ENCODE measurements around the gene PIM1. TPM values are rescaled to one million over a fixed set of nuclear protein-coding genes. Genes with fewer than 3 reads are reported as not detected.

The PIM1 gene
- polyA plus RNA-seq, 1 of the 3 experiments (the other 2 are of a cell fraction) = 33.9 TPM

DNA sequence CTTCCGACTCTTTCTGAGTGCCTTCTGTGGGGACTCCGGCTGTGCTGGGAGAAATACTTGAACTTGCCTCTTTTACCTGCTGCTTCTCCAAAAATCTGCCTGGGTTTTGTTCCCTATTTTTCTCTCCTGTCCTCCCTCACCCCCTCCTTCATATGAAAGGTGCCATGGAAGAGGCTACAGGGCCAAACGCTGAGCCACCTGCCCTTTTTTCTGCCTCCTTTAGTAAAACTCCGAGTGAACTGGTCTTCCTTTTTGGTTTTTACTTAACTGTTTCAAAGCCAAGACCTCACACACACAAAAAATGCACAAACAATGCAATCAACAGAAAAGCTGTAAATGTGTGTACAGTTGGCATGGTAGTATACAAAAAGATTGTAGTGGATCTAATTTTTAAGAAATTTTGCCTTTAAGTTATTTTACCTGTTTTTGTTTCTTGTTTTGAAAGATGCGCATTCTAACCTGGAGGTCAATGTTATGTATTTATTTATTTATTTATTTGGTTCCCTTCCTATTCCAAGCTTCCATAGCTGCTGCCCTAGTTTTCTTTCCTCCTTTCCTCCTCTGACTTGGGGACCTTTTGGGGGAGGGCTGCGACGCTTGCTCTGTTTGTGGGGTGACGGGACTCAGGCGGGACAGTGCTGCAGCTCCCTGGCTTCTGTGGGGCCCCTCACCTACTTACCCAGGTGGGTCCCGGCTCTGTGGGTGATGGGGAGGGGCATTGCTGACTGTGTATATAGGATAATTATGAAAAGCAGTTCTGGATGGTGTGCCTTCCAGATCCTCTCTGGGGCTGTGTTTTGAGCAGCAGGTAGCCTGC, 4.8 kb downstream of the PIM1 start:
- TF ChIP-seq POLR2AphosphoS5 (IDR thresholded peaks at IDR 0.05; ENCODE audit: low read depth, low read length) (no peak), NRF1 (IDR thresholded peaks at IDR 0.05; ENCODE audit: low read depth, low read length) (no peak), TCF12 (IDR thresholded peaks at IDR 0.05) (no peak), FOSL2 (IDR thresholded peaks at IDR 0.05; ENCODE audit: borderline replicate concordance, low read depth) (no peak), MEF2A (IDR thresholded peaks at IDR 0.05; ENCODE audit: borderline replicate concordance, low read depth) (no peak), JUND (IDR thresholded peaks at IDR 0.05) (no peak), MXI1 (IDR thresholded peaks at IDR 0.05; ENCODE audit: low read depth, low read length) (no peak), SMC3 (IDR thresholded peaks at IDR 0.05; ENCODE audit: low read depth, low read length) (no peak), RAD21 (IDR thresholded peaks at IDR 0.05; ENCODE audit: low read length) (no peak), NFIC (IDR thresholded peaks at IDR 0.05; ENCODE audit: borderline replicate concordance) (no peak), RCOR1 (IDR thresholded peaks at IDR 0.05; ENCODE audit: low read length) (no peak), RXRA (IDR thresholded peaks at IDR 0.05; ENCODE audit: borderline replicate concordance, low read depth) (no peak), RFX5 (IDR thresholded peaks at IDR 0.05; ENCODE audit: low read length) (no peak), EZH2phosphoT487 (IDR thresholded peaks at IDR 0.05; ENCODE audit: borderline replicate concordance, low read depth) (no peak)
- TF ChIP-seq, protein P1, sequence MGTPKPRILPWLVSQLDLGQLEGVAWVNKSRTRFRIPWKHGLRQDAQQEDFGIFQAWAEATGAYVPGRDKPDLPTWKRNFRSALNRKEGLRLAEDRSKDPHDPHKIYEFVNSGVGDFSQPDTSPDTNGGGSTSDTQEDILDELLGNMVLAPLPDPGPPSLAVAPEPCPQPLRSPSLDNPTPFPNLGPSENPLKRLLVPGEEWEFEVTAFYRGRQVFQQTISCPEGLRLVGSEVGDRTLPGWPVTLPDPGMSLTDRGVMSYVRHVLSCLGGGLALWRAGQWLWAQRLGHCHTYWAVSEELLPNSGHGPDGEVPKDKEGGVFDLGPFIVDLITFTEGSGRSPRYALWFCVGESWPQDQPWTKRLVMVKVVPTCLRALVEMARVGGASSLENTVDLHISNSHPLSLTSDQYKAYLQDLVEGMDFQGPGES (IDR thresholded peaks at IDR 0.05; ENCODE audit: low read depth, low read length) = no peak
- TF ChIP-seq, protein P2, sequence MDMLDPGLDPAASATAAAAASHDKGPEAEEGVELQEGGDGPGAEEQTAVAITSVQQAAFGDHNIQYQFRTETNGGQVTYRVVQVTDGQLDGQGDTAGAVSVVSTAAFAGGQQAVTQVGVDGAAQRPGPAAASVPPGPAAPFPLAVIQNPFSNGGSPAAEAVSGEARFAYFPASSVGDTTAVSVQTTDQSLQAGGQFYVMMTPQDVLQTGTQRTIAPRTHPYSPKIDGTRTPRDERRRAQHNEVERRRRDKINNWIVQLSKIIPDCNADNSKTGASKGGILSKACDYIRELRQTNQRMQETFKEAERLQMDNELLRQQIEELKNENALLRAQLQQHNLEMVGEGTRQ (IDR thresholded peaks at IDR 0.05; ENCODE audit: borderline replicate concordance, low read depth, low read length) = no peak
- TF ChIP-seq, protein P3, sequence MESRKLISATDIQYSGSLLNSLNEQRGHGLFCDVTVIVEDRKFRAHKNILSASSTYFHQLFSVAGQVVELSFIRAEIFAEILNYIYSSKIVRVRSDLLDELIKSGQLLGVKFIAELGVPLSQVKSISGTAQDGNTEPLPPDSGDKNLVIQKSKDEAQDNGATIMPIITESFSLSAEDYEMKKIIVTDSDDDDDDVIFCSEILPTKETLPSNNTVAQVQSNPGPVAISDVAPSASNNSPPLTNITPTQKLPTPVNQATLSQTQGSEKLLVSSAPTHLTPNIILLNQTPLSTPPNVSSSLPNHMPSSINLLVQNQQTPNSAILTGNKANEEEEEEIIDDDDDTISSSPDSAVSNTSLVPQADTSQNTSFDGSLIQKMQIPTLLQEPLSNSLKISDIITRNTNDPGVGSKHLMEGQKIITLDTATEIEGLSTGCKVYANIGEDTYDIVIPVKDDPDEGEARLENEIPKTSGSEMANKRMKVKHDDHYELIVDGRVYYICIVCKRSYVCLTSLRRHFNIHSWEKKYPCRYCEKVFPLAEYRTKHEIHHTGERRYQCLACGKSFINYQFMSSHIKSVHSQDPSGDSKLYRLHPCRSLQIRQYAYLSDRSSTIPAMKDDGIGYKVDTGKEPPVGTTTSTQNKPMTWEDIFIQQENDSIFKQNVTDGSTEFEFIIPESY (IDR thresholded peaks at IDR 0.05; ENCODE audit: borderline replicate concordance, low read depth) = no peak
- TF ChIP-seq, protein P4, sequence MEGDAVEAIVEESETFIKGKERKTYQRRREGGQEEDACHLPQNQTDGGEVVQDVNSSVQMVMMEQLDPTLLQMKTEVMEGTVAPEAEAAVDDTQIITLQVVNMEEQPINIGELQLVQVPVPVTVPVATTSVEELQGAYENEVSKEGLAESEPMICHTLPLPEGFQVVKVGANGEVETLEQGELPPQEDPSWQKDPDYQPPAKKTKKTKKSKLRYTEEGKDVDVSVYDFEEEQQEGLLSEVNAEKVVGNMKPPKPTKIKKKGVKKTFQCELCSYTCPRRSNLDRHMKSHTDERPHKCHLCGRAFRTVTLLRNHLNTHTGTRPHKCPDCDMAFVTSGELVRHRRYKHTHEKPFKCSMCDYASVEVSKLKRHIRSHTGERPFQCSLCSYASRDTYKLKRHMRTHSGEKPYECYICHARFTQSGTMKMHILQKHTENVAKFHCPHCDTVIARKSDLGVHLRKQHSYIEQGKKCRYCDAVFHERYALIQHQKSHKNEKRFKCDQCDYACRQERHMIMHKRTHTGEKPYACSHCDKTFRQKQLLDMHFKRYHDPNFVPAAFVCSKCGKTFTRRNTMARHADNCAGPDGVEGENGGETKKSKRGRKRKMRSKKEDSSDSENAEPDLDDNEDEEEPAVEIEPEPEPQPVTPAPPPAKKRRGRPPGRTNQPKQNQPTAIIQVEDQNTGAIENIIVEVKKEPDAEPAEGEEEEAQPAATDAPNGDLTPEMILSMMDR (IDR thresholded peaks at IDR 0.05) = no peak
- peaks cover 32 to 35% of the 10 kb centered on the region in 2 experiments for H3K36me3 ChIP-seq (replicated peaks in 1 of 2; ENCODE audit: control insufficient read depth in 1 of 2, insufficient read depth in 2 of 2, low read length in 1 of 2)

More for the DNA sequence above, 4.8 kb downstream of the PIM1 start:
- CTCF ChIA-PET = interaction anchor here (0.7 to 15.1 kb wide), 7 partner anchors 12 to 150 kb away, joined by 3 to 490 read pairs (median 4); no protein-coding TSS in a partner anchor
- 89% methylated on average over 10 of the region's 10 CpGs for WGBS (ENCODE audit: low lambda C conversion rate)
- no peaks in the 10 kb centered on the region for H3K9me2 ChIP-seq
- peaks cover 29% of the 10 kb centered on the region for H3K79me2 ChIP-seq (ENCODE audit: insufficient read depth)
- no peak overlapping the region for H3K27ac ChIP-seq (ENCODE audit: low read depth in 2 of 2, low read length in 1 of 2)
- no peaks in the 10 kb centered on the region for H3K9me3 ChIP-seq
- no peak overlapping the region for H3K9ac ChIP-seq
- peaks cover 15% of the 10 kb centered on the region for H3F3A ChIP-seq (replicated peaks; ENCODE audit: insufficient read depth)
- H3K4me3 ChIP-seq (ENCODE audit: low read depth in 2 of 2, low read length in 1 of 2) = no peak overlapping the region
- no peak overlapping the region for H2AFZ ChIP-seq (ENCODE audit: low read depth)
- H3K27me3 ChIP-seq (ENCODE audit: insufficient read depth) = no peaks in the 10 kb centered on the region
- DNase-seq = no peak
- peaks cover 17% of the 10 kb centered on the region for H4K20me1 ChIP-seq (ENCODE audit: insufficient read depth)
- H3K4me2 ChIP-seq = no peak overlapping the region
- H3K4me1 ChIP-seq (ENCODE audit: control insufficient read depth in 1 of 2, insufficient read depth in 2 of 2, low read depth in 1 of 2, low read length in 1 of 2) = peaks cover 4 to 15% of the 10 kb centered on the region in 2 experiments; a peak in 2 of 4 replicates
- POLR2A ChIA-PET = interaction anchor here (1.6 kb wide), 1 partner anchor 113 kb away, joined by 3 read pairs; no protein-coding TSS in a partner anchor
